HepG2 (cell line): ENCODE data around the gene FFAR4. TPM values are rescaled to one million over a fixed set of nuclear protein-coding genes. Genes with fewer than 3 reads are reported as not detected.

ENCODE experiments used
- ATF4 ChIP-seq, 2 experiments: fragments of 450-650 bp in 1 of 2; sonication (generic) in 1 of 2; formaldehyde crosslinking; IDR thresholded peaks; 2 replicates each; pipeline versions ENCODE4 v1.5.0 to v1.8.0; 2020 to 2022; ENCODE audit warnings: mild to moderate bottlenecking in 1 of 2, missing genetic modification reagents in 1 of 2
- CEBPG ChIP-seq: IDR thresholded peaks from 2 replicates; pipeline ENCODE4 v1.6.1; 2016
- ETV5 ChIP-seq: IDR thresholded peaks from 2 replicates; pipeline ENCODE4 v1.6.1; 2018; ENCODE audit warnings: missing biosample characterization, missing genetic modification reagents, inconsistent platforms, borderline replicate concordance
- GATAD2A ChIP-seq: IDR thresholded peaks from 2 replicates; pipeline ENCODE4 v1.6.1; 2016
- HBP1 ChIP-seq: IDR thresholded peaks from 2 replicates; pipeline ENCODE4 v1.6.1; 2016; ENCODE audit warnings: low read depth, control low read depth
- HNF1A ChIP-seq, 2 experiments: sonication (generic) in 1 of 2; formaldehyde crosslinking in 1 of 2; IDR thresholded peaks; 2 replicates each; pipeline versions ENCODE4 v1.4.0 to v1.6.1; 2016 to 2020; ENCODE audit warnings: borderline replicate concordance in 1 of 2, low read depth in 1 of 2, mild to moderate bottlenecking in 1 of 2, missing genetic modification reagents in 1 of 2
- NR2F6 ChIP-seq, 2 experiments: IDR thresholded peaks; 2 replicates each; pipeline ENCODE4 v1.6.1; 2016; ENCODE audit warnings: antibody characterized with exemption in 1 of 2, mild to moderate bottlenecking in 1 of 2
- TEAD3 ChIP-seq: optimal IDR thresholded peaks from 2 replicates; pipeline ENCODE3; 2016; ENCODE audit warnings: borderline replicate concordance
- ZGPAT ChIP-seq: IDR thresholded peaks from 2 replicates; pipeline ENCODE4 v1.6.1; 2016; ENCODE audit warnings: mild to moderate bottlenecking
- ZNF281 ChIP-seq: sonication (generic); formaldehyde crosslinking; IDR thresholded peaks from 2 replicates; pipeline ENCODE4 v1.4.0; 2020; ENCODE audit warnings: missing genetic modification reagents, borderline replicate concordance
- ZNF317 ChIP-seq: sonication (generic); formaldehyde crosslinking; IDR thresholded peaks from 2 replicates; pipeline ENCODE4 v1.5.0; 2020; ENCODE audit warnings: mild to moderate bottlenecking, missing genetic modification reagents
- ZNF660 ChIP-seq: sonication (generic); formaldehyde crosslinking; IDR thresholded peaks from 2 replicates; pipeline ENCODE4 v1.5.1; 2020; ENCODE audit warnings: mild to moderate bottlenecking, low read depth, missing genetic modification reagents, borderline replicate concordance
- ZXDC ChIP-seq: sonication (generic); formaldehyde crosslinking; IDR thresholded peaks from 2 replicates; pipeline ENCODE4 v1.5.0; 2020; ENCODE audit warnings: mild to moderate bottlenecking, missing genetic modification reagents
- polyA plus RNA-seq, 8 experiments: library from polyadenylated mRNA; depleted of rRNA in 3 of 8; stranded (reverse) in 7 of 8; unstranded in 1 of 8; fragments of >200 nt; fragmentation: Illumina TruSeq in 4 of 8; extraction: Trizol in 4 of 8; gene quantifications; 2 replicates each; pipeline versions ENCODE4 v1.2.1 to v1.2.3, GENCODE V29; 2011 to 2016; ENCODE audit warnings: low read depth in 4 of 8, missing spikeins in 1 of 8, mixed read lengths in 1 of 8; ENCODE audit not compliant: insufficient read depth in 1 of 8
- total RNA-seq, 5 experiments: library from RNA; depleted of rRNA; stranded (reverse); fragments of >200 nt; fragmentation: Illumina TruSeq; extraction: Trizol; gene quantifications; 2 replicates each; pipeline ENCODE4 v1.2.3, GENCODE V29; 2016; ENCODE audit warnings: low read depth in 1 of 5

The FFAR4 gene
- total and polyA plus RNA-seq, 2 of the 13 experiments (the other 11 are each of a cell fraction or from before 2014, with no cell fraction given), result 0.09 TPM; not detected in 1

GRCh38 chr10:93601774-93602162 lies 35.3 kb downstream of the FFAR4 start (continued):
- no peak for TF ChIP-seq ZXDC
- TF ChIP-seq TEAD3 (CRISPR knock-in tag), result peak; percentile 10
- TF ChIP-seq ZGPAT (CRISPR knock-in tag), result peak; percentile 37; the same call in 1 of the 2 replicates
- TF ChIP-seq ATF4 (CRISPR knock-in tag; IDR thresholded peaks at IDR 0.05), result peak in 1 of 2 experiments; percentile 89; a peak in 2 of 4 replicates
- no peak for TF ChIP-seq ZNF660 (CRISPR knock-in tag)
- peak; percentile 43; the same call in 1 of the 2 replicates for TF ChIP-seq CEBPG (CRISPR knock-in tag)
- TF ChIP-seq ZNF317, result 0 out of 2 replicates have a peak, but pooled peaks have one; percentile 12
- TF ChIP-seq NR2F6 (IDR thresholded peaks at IDR 0.05), result no peak
- 0 out of 2 replicates have a peak, but pooled peaks have one; percentile 2 for TF ChIP-seq NR2F6 (CRISPR knock-in tag; IDR thresholded peaks at IDR 0.05)
- TF ChIP-seq HNF1A (IDR thresholded peaks at IDR 0.05; ENCODE audit: low read depth), result peak; percentile 65
- no peak for TF ChIP-seq HNF1A (CRISPR knock-in tag; IDR thresholded peaks at IDR 0.05; ENCODE audit: borderline replicate concordance)
- TF ChIP-seq GATAD2A, result 0 out of 2 replicates have a peak, but pooled peaks have one; percentile 27
- TF ChIP-seq HBP1 (CRISPR knock-in tag), result no peak
- TF ChIP-seq ETV5, result no peak
- 0 out of 2 replicates have a peak, but pooled peaks have one; percentile 6 for TF ChIP-seq ZNF281 (CRISPR knock-in tag)
